ENCODE results near the gene TFF3.

The TFF3 gene

DNA sequence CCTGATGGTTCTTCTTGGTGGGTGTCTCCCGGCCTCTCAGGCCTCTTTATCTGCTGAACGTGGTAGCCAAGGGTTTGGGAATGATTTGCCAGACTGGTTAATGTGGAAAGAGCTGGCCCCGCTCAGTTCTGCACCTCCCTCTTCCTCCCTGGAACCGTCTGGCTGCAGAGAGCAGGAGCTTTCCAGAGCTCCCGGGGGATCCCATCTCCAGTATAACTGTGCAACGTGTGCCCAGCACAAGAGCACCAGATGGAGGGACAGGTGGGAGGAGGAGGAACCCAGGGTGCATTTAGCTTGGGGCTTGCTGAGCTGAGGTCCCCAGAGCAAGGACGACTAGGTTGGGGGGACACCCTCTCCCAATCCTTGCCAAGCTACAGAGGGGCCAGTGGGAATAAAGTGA lies 46.1 kb upstream of the TFF3 start:
- H3K9me3 ChIP-seq: no peaks in the 10 kb centered on the region
- H3K27ac ChIP-seq: no peak overlapping the region
- peaks cover 8 to 13% of the 10 kb centered on the region in 2 experiments for H3K4me1 ChIP-seq (ENCODE audit: control insufficient read depth in 1 of 2, insufficient read depth in 1 of 2, low read depth in 1 of 2, low read length in 1 of 2)
- TF ChIP-seq, protein P1, sequence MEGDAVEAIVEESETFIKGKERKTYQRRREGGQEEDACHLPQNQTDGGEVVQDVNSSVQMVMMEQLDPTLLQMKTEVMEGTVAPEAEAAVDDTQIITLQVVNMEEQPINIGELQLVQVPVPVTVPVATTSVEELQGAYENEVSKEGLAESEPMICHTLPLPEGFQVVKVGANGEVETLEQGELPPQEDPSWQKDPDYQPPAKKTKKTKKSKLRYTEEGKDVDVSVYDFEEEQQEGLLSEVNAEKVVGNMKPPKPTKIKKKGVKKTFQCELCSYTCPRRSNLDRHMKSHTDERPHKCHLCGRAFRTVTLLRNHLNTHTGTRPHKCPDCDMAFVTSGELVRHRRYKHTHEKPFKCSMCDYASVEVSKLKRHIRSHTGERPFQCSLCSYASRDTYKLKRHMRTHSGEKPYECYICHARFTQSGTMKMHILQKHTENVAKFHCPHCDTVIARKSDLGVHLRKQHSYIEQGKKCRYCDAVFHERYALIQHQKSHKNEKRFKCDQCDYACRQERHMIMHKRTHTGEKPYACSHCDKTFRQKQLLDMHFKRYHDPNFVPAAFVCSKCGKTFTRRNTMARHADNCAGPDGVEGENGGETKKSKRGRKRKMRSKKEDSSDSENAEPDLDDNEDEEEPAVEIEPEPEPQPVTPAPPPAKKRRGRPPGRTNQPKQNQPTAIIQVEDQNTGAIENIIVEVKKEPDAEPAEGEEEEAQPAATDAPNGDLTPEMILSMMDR (IDR thresholded peaks at IDR 0.05): no peak
- no peaks in the 10 kb centered on the region for H3K36me3 ChIP-seq
- H3K4me3 ChIP-seq (ENCODE audit: low read depth in 1 of 2, low read length in 1 of 2): no peak overlapping the region
- peaks cover 31% of the 10 kb centered on the region for H3K27me3 ChIP-seq

DNA sequence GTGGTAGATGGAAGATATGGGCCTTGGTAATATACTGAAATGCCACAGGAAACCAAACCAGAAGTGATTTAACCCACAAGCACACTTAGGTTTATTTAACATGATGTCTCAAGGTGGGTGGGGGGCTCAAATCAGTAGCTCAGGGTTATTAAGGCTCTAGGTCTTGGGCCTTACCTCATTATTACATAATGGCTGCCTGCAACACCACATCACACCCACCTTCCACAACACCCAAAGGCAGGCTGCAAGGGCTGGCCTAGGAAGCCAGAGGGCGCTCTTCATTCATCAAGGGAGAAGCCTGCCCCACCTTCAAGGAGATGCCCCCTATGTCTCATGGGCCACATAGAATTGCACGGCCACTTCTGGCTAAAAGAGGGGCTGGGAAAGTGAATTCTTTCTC lies 45.1 kb upstream of the TFF3 start:
- Histone ChIP-seq H3K27ac (no peak overlapping the region), H3K9me3 (no peaks in the 10 kb centered on the region), H3K4me1 (ENCODE audit: control insufficient read depth in 1 of 2, insufficient read depth in 1 of 2, low read depth in 1 of 2, low read length in 1 of 2) (peaks cover 8 to 13% of the 10 kb centered on the region in 2 experiments), H3K36me3 (no peaks in the 10 kb centered on the region), H3K27me3 (peaks cover 31% of the 10 kb centered on the region), H3K4me3 (ENCODE audit: low read depth in 1 of 2, low read length in 1 of 2) (no peak overlapping the region)
- TF ChIP-seq, protein P1 (IDR thresholded peaks at IDR 0.05): no peak

DNA sequence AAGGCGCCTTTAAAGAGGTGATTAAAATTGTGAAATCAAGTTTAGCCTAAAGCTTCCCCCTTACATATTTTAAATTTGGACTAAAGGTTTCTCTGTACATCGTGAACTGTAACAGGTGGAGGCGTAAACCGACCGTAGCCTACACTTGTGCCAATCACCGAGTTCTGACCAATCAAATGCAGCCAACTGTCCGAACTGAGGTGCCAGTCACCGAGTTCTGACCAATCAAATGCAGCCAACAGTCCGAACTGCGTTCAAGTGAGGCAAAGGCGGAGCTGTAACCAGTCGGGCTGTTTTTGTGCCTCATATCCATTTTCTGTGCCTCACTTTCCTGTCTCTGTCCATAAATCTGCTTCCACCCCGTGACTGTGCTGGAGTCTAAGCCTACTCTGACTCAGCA lies 43.7 kb upstream of the TFF3 start:
- H3K9me3 ChIP-seq: no peaks in the 10 kb centered on the region
- TF ChIP-seq, protein P1 (IDR thresholded peaks at IDR 0.05): no peak
- H3K4me3 ChIP-seq (ENCODE audit: low read depth in 1 of 2, low read length in 1 of 2): no peak overlapping the region
- peaks cover 0 to under 1% of the 10 kb centered on the region in 2 experiments for H3K4me1 ChIP-seq (ENCODE audit: control insufficient read depth in 1 of 2, insufficient read depth in 1 of 2, low read depth in 1 of 2, low read length in 1 of 2)
- H3K36me3 ChIP-seq: no peaks in the 10 kb centered on the region
- H3K27ac ChIP-seq: no peak overlapping the region
- peaks cover 31% of the 10 kb centered on the region for H3K27me3 ChIP-seq

DNA sequence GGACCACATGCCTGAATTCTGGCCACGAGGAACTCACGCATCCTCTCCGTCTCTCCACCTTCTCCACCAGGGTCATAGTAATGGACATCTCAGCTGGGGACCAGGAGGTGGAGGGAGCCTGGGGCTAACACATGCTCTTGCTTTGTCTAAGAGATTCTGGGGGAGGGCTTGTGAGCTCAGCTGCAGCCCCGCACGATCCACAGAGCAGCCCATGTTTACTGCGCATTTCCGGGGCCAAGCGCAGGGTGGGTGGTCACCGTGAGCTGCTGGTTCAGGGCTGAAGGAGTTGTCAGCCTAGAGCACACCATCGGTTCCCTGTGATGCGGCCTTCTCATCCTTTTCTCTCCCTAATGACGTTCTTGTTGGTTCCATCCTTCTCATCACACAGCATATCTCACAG lies 43.1 kb upstream of the TFF3 start:
- Histone ChIP-seq H3K4me1 (ENCODE audit: control insufficient read depth in 1 of 2, insufficient read depth in 1 of 2, low read depth in 1 of 2, low read length in 1 of 2) (no peaks in the 10 kb centered on the region), H3K36me3 (no peaks in the 10 kb centered on the region), H3K27ac (no peak overlapping the region), H3K4me3 (ENCODE audit: low read depth in 1 of 2, low read length in 1 of 2) (no peak overlapping the region), H3K9me3 (no peaks in the 10 kb centered on the region), H3K27me3 (peaks cover 26% of the 10 kb centered on the region)
- TF ChIP-seq, protein P1 (IDR thresholded peaks at IDR 0.05): no peak

DNA sequence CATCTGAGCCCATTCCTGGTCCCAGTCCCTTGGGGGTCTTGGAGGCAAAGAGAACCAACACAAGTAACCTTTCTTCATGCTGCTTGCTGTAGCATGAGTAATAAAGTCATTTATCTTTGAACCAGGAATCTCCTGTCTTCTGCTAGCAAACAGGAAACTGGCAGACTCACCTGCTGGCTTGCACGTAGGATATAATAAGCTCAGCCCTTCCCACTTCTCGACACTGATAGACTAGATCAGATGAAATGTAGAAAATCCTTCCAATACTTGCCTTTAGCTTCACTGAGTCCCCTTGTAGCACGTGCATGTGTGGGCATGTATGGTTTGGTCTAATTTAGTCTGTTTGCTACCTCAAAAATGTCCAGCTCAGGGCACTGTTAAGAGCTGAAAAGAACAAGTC lies 42.1 kb upstream of the TFF3 start:
- Histone ChIP-seq H3K4me1 (ENCODE audit: control insufficient read depth in 1 of 2, insufficient read depth in 1 of 2, low read depth in 1 of 2, low read length in 1 of 2) (no peaks in the 10 kb centered on the region), H3K27me3 (peaks cover 16% of the 10 kb centered on the region), H3K4me3 (ENCODE audit: low read depth in 1 of 2, low read length in 1 of 2) (no peak overlapping the region), H3K36me3 (no peaks in the 10 kb centered on the region), H3K9me3 (no peaks in the 10 kb centered on the region), H3K27ac (no peak overlapping the region)
- TF ChIP-seq, protein P1 (IDR thresholded peaks at IDR 0.05): no peak

DNA sequence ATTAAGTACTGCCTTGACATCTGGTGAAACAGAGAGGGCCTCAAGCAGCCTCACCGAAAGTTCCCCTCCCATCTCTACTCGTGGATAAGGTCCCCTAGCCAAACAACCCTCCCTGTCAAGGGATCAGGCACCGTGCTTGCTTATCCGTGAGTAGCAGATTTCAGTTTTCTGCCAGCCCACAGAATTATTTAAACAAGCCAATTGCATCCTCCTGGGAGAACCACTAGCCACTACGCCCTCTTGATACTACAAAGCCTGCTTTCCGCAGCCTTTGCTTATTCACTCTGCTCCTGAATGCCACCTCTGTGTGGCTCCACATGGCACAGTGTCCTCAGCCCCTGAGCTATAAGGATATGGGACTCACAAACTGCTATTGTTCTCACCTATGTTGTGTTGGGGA lies 41.4 kb upstream of the TFF3 start:
- H3K36me3 ChIP-seq: no peaks in the 10 kb centered on the region
- H3K27me3 ChIP-seq: peaks cover 9% of the 10 kb centered on the region
- TF ChIP-seq, protein P1 (IDR thresholded peaks at IDR 0.05): no peak
- no peaks in the 10 kb centered on the region for H3K9me3 ChIP-seq
- H3K4me1 ChIP-seq (ENCODE audit: control insufficient read depth in 1 of 2, insufficient read depth in 1 of 2, low read depth in 1 of 2, low read length in 1 of 2): no peaks in the 10 kb centered on the region
- H3K4me3 ChIP-seq (ENCODE audit: low read depth in 1 of 2, low read length in 1 of 2): no peak overlapping the region
- no peak overlapping the region for H3K27ac ChIP-seq
